PC-9 (cell line): ENCODE measurements around the gene MITF. TPM values are rescaled to one million over a fixed set of nuclear protein-coding genes. Genes with fewer than 3 reads are reported as not detected.

Source experiments
- BruUV-seq: library from RNA; stranded (reverse); fragments of 400-500 nt; replicated peaks from 2 replicates; lab custom pipeline; 2021; lab: Mats Ljungman, UMichigan
- CTCF ChIA-PET: fragments of 300-600 bp; sonication (Branson Sonifier 250); formaldehyde crosslinking; loops from one replicate; lab custom pipeline; 2022; ENCODE audit warnings: antibody characterized with exemption; lab: Charles Lee
- POLR2A ChIA-PET: fragments of 300-600 bp; sonication (Branson Sonifier 250); formaldehyde crosslinking; loops from one replicate; lab custom pipeline; 2022; ENCODE audit warnings: antibody characterized with exemption; ENCODE audit not compliant: unreplicated experiment; lab: Charles Lee
- DNase-seq, 2 experiments: peaks; one replicate each; pipeline versions ENCODE4 v3.0.0 to v3.0.0-alpha.2; 2015 to 2022; ENCODE audit warnings: mixed read lengths in 1 of 2
- H2AFZ ChIP-seq: fragments of 200-600 bp; sonication (generic); 2 replicates; pipeline ENCODE4 v1.8.1; 2017; ENCODE audit warnings: antibody characterized with exemption
- H3F3A ChIP-seq: fragments of 200-600 bp; sonication (generic); 2 replicates; pipeline ENCODE4 v1.8.1; 2017; ENCODE audit warnings: antibody characterized with exemption, mild to moderate bottlenecking, low read depth; ENCODE audit not compliant: insufficient read depth
- H3K27ac ChIP-seq: fragments of 200-600 bp; sonication (generic); 2 replicates; pipeline ENCODE4 v1.6.1; 2016; ENCODE audit warnings: mixed run types
- H3K27me3 ChIP-seq: fragments of 200-600 bp; sonication (generic); 2 replicates; pipeline ENCODE4 v1.6.1; 2016; ENCODE audit warnings: low read depth, mixed run types; ENCODE audit not compliant: insufficient read depth
- H3K36me3 ChIP-seq: fragments of 200-600 bp; sonication (generic); 2 replicates; pipeline ENCODE4 v1.6.1; 2016; ENCODE audit warnings: low read depth, mixed run types
- H3K4me1 ChIP-seq: fragments of 200-600 bp; sonication (generic); replicated peaks from 2 replicates; pipeline ENCODE4 v1.6.1; 2016; ENCODE audit warnings: mixed run types; ENCODE audit not compliant: insufficient read depth
- H3K4me2 ChIP-seq: fragments of 200-600 bp; sonication (generic); 2 replicates; pipeline ENCODE4 v1.6.1; 2017; ENCODE audit warnings: mixed run types
- H3K4me3 ChIP-seq: fragments of 200-600 bp; sonication (generic); 2 replicates; pipeline ENCODE4 v1.6.1; 2016; ENCODE audit warnings: mixed run types
- H3K79me2 ChIP-seq: fragments of 200-600 bp; sonication (generic); 2 replicates; pipeline ENCODE4 v1.6.1; 2017; ENCODE audit warnings: low read depth, mixed run types
- H3K9me2 ChIP-seq: fragments of 200-600 bp; sonication (generic); 2 replicates; pipeline ENCODE4 v1.8.1; 2017; ENCODE audit warnings: mild to moderate bottlenecking; ENCODE audit not compliant: insufficient read depth
- H3K9me3 ChIP-seq: fragments of 200-600 bp; sonication (generic); 2 replicates; pipeline ENCODE4 v1.8.1; 2016; ENCODE audit warnings: low read depth; ENCODE audit not compliant: insufficient read depth
- H4K20me1 ChIP-seq: fragments of 200-600 bp; sonication (generic); 2 replicates; pipeline ENCODE4 v1.8.1; 2017; ENCODE audit not compliant: insufficient read depth
- CTCF ChIP-seq: fragments of 200-600 bp; sonication (generic); conservative IDR thresholded peaks from 2 replicates; pipeline ENCODE4 v1.6.1; 2017; ENCODE audit warnings: mixed run types, antibody characterized with exemption, mild to moderate bottlenecking, moderate library complexity
- EZH2 ChIP-seq: fragments of 200-600 bp; sonication (generic); IDR thresholded peaks from 2 replicates; pipeline ENCODE4 v1.8.0; 2017; ENCODE audit warnings: antibody characterized with exemption, low read depth
- intact Hi-C: fragments of 100-400 bp; cut with micrococcal nuclease; formaldehyde crosslinking; loops from one replicate; pipeline ENCODE4 v1.10.0; 2022; ENCODE audit not compliant: unreplicated experiment
- total RNA-seq: library from RNA; stranded (reverse); gene quantifications from 2 replicates; pipeline ENCODE4 v1.2.3, GENCODE V29; 2021

The MITF gene
- total RNA-seq, 1 experiment from 2014 or later = 15.5 TPM

GRCh38 chr3:69712269-69712668 lies 27.0 kb upstream of the MITF start:
- no peaks in the 10 kb centered on the region for H3K9me3 ChIP-seq
- no TSS peak for BruUV-seq
- no peak overlapping the region for H3K27ac ChIP-seq
- no peak for DNase-seq
- H3K79me2 ChIP-seq = no peaks in the 10 kb centered on the region
- H3K9me2 ChIP-seq = no peaks in the 10 kb centered on the region
- no peaks in the 10 kb centered on the region for H3K27me3 ChIP-seq
- intact Hi-C loops = no loop called here
- no peak overlapping the region for H3K4me2 ChIP-seq
- H3K36me3 ChIP-seq = no peaks in the 10 kb centered on the region
- H3K4me1 ChIP-seq = no peaks in the 10 kb centered on the region
- POLR2A ChIA-PET = no interaction called here
- CTCF ChIA-PET = no interaction called here
- H3F3A ChIP-seq = no peaks in the 10 kb centered on the region
- no peak overlapping the region for H3K4me3 ChIP-seq
- H4K20me1 ChIP-seq = no peaks in the 10 kb centered on the region
- no peak for TF ChIP-seq CTCF
- TF ChIP-seq EZH2 = no peak
- H2AFZ ChIP-seq = no peak overlapping the region

- H2AFZ ChIP-seq = no peak overlapping the region
- no peaks in the 10 kb centered on the region for H3F3A ChIP-seq
- no peaks in the 10 kb centered on the region for H3K36me3 ChIP-seq
- H3K79me2 ChIP-seq = no peaks in the 10 kb centered on the region
- H3K4me3 ChIP-seq = no peak overlapping the region
- no peaks in the 10 kb centered on the region for H3K9me3 ChIP-seq
- no peak overlapping the region for H3K4me2 ChIP-seq
- ChIA-PET POLR2A (no interaction called here), CTCF (no interaction called here)
- no peaks in the 10 kb centered on the region for H3K9me2 ChIP-seq
- H3K27me3 ChIP-seq = no peaks in the 10 kb centered on the region
- DNase-seq = no peak
- no TSS peak for BruUV-seq
- no peak overlapping the region for H3K27ac ChIP-seq
- no peaks in the 10 kb centered on the region for H4K20me1 ChIP-seq
- no peaks in the 10 kb centered on the region for H3K4me1 ChIP-seq
- intact Hi-C loops = no loop called here
- no peak for TF ChIP-seq CTCF
- TF ChIP-seq EZH2 = no peak
Measured at GRCh38 chr3:69712933-69713332, 26.3 kb upstream of the MITF start.

GRCh38 chr3:69715204-69715603 lies 24.1 kb upstream of the MITF start:
- Histone ChIP-seq H3F3A (no peaks in the 10 kb centered on the region), H2AFZ (no peak overlapping the region), H3K9me2 (no peaks in the 10 kb centered on the region), H4K20me1 (no peaks in the 10 kb centered on the region), H3K79me2 (no peaks in the 10 kb centered on the region), H3K4me2 (no peak overlapping the region), H3K27me3 (no peaks in the 10 kb centered on the region), H3K9me3 (no peaks in the 10 kb centered on the region), H3K4me3 (no peak overlapping the region), H3K4me1 (no peaks in the 10 kb centered on the region), H3K36me3 (no peaks in the 10 kb centered on the region), H3K27ac (no peak overlapping the region)
- DNase-seq = no peak
- POLR2A ChIA-PET = no interaction called here
- CTCF ChIA-PET = no interaction called here
- BruUV-seq = no TSS peak
- no peak for TF ChIP-seq CTCF
- no peak for TF ChIP-seq EZH2
- intact Hi-C loops = no loop called here
